GM12878 (cell line): Measurements from ENCODE around the gene SSC4D.

Experiments used
- DPF2 ChIP-seq: fragments of 450-650 bp; IDR thresholded peaks from 2 replicates; pipeline ENCODE4 v1.6.1; 2017; ENCODE audit warnings: mild to moderate bottlenecking
- MTA3 ChIP-seq: IDR thresholded peaks from 2 replicates; pipeline ENCODE4 v1.6.1; 2012; ENCODE audit warnings: low read length, inconsistent platforms, borderline replicate concordance
- MYC ChIP-seq: IDR thresholded peaks from 2 replicates; pipeline ENCODE4 v1.6.1; 2011; ENCODE audit warnings: mild to moderate bottlenecking, low read length, moderate library complexity, inconsistent platforms; ENCODE audit not compliant: insufficient read depth, insufficient replicate concordance, insufficient read length, severe bottlenecking
- NFYA ChIP-seq: IDR thresholded peaks from 2 replicates; pipeline ENCODE4 v1.6.1; 2011; ENCODE audit warnings: low read depth, mild to moderate bottlenecking, low read length, improper control_type of control experiment, borderline replicate concordance
- POLR2AphosphoS5 ChIP-seq: IDR thresholded peaks from 2 replicates; pipeline ENCODE4 v1.6.1; 2011; ENCODE audit warnings: mild to moderate bottlenecking, low read length, inconsistent platforms
- TCF3 ChIP-seq: IDR thresholded peaks from 2 replicates; pipeline ENCODE4 v1.6.1; 2012; ENCODE audit warnings: low read depth, mild to moderate bottlenecking, low read length, borderline replicate concordance; ENCODE audit not compliant: insufficient read depth
- TF ChIP-seq, protein P1 (sequence below): IDR thresholded peaks from 2 replicates; pipeline ENCODE4 v1.6.1; 2011; ENCODE audit warnings: low read depth, mild to moderate bottlenecking, low read length, moderate library complexity, borderline replicate concordance; ENCODE audit errors: extremely low read depth
- TF ChIP-seq, protein P2 (sequence below), 3 experiments: IDR thresholded peaks in 2 of 3; conservative IDR thresholded peaks in 1 of 3; 2 replicates each; pipeline ENCODE4 v1.5.1; 2011; ENCODE audit warnings: low read depth in 3 of 3, low read length in 3 of 3, mild to moderate bottlenecking in 3 of 3, control low read depth in 2 of 3, moderate library complexity in 2 of 3, inconsistent platforms in 1 of 3, mixed read lengths in 1 of 3; ENCODE audit not compliant: control insufficient read depth in 2 of 3, insufficient read depth in 1 of 3; ENCODE audit errors: extremely low read depth in 1 of 3
- TF ChIP-seq, protein P3 (sequence below): IDR thresholded peaks from 2 replicates; pipeline ENCODE4 v1.6.1; 2012; ENCODE audit warnings: low read depth, low read length, improper control_type of control experiment
- TF ChIP-seq, protein P4 (sequence below): fragments of 450-650 bp; IDR thresholded peaks from 2 replicates; pipeline ENCODE4 v1.6.1; 2014; ENCODE audit warnings: mild to moderate bottlenecking

GRCh38 chr7:76393116-76394031, 16.1 kb downstream of the SSC4D start:
- TF ChIP-seq MTA3, result no peak
- TF ChIP-seq, protein P1, sequence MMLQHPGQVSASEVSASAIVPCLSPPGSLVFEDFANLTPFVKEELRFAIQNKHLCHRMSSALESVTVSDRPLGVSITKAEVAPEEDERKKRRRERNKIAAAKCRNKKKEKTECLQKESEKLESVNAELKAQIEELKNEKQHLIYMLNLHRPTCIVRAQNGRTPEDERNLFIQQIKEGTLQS, result no peak
- TF ChIP-seq, protein P2, sequence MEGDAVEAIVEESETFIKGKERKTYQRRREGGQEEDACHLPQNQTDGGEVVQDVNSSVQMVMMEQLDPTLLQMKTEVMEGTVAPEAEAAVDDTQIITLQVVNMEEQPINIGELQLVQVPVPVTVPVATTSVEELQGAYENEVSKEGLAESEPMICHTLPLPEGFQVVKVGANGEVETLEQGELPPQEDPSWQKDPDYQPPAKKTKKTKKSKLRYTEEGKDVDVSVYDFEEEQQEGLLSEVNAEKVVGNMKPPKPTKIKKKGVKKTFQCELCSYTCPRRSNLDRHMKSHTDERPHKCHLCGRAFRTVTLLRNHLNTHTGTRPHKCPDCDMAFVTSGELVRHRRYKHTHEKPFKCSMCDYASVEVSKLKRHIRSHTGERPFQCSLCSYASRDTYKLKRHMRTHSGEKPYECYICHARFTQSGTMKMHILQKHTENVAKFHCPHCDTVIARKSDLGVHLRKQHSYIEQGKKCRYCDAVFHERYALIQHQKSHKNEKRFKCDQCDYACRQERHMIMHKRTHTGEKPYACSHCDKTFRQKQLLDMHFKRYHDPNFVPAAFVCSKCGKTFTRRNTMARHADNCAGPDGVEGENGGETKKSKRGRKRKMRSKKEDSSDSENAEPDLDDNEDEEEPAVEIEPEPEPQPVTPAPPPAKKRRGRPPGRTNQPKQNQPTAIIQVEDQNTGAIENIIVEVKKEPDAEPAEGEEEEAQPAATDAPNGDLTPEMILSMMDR (IDR thresholded peaks at IDR 0.05 in 2 of 3, conservative IDR thresholded peaks at IDR 0.05 in 1 of 3; ENCODE audit: control insufficient read depth in 2 of 3, extremely low read depth in 1 of 3, insufficient read depth in 1 of 3, low read depth in 3 of 3, low read length in 3 of 3), result no peak
- TF ChIP-seq POLR2AphosphoS5, result peak; percentile 46; the same call in 1 of the 2 replicates
- peak; percentile 87 for TF ChIP-seq DPF2
- TF ChIP-seq, protein P3, sequence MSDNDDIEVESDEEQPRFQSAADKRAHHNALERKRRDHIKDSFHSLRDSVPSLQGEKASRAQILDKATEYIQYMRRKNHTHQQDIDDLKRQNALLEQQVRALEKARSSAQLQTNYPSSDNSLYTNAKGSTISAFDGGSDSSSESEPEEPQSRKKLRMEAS, result peak; percentile 57
- TF ChIP-seq, protein P4, sequence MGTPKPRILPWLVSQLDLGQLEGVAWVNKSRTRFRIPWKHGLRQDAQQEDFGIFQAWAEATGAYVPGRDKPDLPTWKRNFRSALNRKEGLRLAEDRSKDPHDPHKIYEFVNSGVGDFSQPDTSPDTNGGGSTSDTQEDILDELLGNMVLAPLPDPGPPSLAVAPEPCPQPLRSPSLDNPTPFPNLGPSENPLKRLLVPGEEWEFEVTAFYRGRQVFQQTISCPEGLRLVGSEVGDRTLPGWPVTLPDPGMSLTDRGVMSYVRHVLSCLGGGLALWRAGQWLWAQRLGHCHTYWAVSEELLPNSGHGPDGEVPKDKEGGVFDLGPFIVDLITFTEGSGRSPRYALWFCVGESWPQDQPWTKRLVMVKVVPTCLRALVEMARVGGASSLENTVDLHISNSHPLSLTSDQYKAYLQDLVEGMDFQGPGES, result no peak
- no peak for TF ChIP-seq NFYA
- 0 out of 2 replicates have a peak, but pooled peaks have one; percentile 25 for TF ChIP-seq TCF3
- no peak for TF ChIP-seq MYC
